GM10266 (cell line): Measurements from ENCODE around the gene OSGEP.

Source experiments
- DNase-seq: peaks from one replicate; pipeline ENCODE4 v3.0.0; 2012; ENCODE audit errors: extremely low spot score
- TF ChIP-seq, protein P1 (sequence below): IDR thresholded peaks from 2 replicates; pipeline ENCODE4 v1.5.1; 2012; ENCODE audit warnings: mild to moderate bottlenecking, low read depth; ENCODE audit not compliant: control insufficient read depth, insufficient read depth; ENCODE audit errors: missing control alignments

The OSGEP gene

DNA sequence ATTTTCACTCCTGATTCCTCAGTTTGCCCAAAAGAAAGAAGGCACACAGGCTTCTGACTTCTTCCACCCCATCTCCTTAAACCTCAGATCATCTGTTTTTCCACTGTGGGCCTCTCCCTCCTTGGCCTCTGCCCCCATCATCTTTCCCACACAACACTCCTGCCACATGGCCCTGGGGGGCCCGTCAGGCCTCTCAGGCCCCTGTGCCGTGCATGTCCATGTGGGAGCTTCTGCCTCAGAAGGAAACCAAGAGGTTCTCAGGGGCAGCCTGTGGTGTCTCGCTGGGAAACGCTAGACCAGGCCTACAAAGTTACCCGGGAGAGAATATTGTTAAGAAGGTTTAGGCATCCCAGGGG is 26.6 kb downstream of the OSGEP start:
- TF ChIP-seq, protein P1, sequence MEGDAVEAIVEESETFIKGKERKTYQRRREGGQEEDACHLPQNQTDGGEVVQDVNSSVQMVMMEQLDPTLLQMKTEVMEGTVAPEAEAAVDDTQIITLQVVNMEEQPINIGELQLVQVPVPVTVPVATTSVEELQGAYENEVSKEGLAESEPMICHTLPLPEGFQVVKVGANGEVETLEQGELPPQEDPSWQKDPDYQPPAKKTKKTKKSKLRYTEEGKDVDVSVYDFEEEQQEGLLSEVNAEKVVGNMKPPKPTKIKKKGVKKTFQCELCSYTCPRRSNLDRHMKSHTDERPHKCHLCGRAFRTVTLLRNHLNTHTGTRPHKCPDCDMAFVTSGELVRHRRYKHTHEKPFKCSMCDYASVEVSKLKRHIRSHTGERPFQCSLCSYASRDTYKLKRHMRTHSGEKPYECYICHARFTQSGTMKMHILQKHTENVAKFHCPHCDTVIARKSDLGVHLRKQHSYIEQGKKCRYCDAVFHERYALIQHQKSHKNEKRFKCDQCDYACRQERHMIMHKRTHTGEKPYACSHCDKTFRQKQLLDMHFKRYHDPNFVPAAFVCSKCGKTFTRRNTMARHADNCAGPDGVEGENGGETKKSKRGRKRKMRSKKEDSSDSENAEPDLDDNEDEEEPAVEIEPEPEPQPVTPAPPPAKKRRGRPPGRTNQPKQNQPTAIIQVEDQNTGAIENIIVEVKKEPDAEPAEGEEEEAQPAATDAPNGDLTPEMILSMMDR = no peak
- DNase-seq = no peak

DNA sequence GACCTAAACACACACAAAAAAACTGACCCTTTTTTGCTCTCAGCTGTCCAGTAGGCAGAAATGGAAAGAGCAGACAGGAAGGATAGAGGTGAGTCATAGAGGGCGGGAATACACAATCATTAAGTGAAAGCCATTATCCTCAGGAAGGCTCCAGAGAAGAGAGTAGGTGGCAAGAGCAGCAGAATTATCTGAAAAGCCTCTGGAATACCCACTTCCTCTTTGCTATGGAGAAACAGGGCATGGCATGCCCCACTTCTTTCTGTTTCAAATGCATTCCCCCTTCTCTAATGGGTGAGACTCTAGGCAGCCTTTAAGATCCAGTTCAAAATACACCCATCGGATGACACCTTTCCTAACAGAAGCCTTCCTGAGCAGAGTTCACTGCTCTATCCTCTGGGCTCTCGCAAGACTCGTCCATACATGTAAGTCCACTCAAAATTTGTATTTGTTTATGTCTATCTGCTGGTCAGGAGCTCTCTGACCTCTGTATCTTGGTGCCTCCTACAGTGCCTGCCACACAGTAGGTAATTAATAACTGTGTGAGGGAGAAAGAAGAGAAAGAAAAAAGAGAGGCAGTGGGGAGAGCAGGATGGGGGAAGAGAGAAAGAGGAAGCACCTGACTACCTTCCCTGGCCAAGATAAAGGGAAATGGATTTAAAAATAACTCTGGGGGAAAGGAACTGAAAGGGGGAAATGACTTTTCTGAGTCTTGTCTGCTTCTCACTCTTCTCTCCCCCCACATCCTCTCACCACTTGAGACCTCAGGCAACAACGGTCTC is 27.2 kb downstream of the OSGEP start:
- peak; percentile 76 for DNase-seq

DNA sequence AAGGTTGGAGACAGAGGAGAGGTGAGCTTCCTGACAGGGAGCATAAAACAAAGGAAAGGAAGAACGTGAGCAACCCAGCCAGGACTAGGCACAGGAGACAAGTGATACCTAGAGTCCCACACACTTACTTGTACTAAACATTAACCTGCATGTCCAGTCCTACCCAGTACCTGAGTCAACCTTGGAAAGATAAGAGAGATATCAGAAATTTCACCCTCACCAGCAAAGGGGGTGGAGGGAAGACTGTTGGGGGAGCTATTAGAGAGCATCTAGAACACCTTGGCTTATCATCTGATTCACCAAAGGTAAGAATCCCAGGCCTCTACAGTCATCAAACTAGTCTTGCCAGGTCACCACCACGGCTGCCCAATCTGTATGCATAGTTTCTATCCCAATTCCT is 29.8 kb downstream of the OSGEP start:
- TF ChIP-seq, protein P1 = no peak
- no peak for DNase-seq

More for the DNA sequence above, 27.2 kb downstream of the OSGEP start:
- TF ChIP-seq, protein P1 = no peak

DNA sequence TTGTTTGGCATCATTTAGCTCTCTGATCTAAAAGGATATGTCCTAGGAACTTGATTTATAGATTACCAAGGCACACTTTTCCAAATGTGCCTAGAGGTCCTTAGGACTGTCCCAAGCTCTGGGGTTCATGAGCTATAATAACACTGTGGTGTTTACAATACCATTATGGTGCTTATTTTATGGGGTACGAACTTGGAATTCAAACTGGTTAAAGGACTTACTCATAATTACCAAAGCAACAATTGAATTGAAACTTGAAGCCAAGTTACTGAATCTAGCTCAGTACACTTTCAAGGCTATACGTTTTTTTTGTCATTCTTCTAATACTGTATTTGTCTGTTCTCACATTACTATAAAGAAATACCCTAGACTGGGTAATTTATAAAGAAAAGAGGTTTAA is 31.7 kb downstream of the OSGEP start:
- DNase-seq = no peak
- TF ChIP-seq, protein P1 = no peak

DNA sequence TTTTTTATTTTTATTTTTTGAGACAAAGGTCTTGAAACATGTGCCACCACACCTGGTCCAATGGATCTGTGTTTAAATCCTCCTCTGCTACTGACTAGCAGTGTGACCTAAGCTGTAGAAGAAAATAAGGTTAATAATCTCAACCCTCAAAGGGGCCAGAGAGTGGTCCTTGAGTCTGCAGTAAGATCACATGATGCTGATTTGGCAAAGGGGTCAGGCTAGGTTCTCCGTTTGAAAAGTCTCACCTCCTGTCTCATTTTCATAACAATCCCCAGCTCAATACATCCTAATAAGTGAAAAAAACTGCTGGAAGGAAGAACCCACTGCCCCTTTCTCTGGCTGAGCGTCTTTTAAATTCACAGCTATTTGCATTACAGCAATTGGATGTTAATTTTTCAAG is 33.3 kb downstream of the OSGEP start:
- DNase-seq = no peak
- TF ChIP-seq, protein P1 = no peak

DNA sequence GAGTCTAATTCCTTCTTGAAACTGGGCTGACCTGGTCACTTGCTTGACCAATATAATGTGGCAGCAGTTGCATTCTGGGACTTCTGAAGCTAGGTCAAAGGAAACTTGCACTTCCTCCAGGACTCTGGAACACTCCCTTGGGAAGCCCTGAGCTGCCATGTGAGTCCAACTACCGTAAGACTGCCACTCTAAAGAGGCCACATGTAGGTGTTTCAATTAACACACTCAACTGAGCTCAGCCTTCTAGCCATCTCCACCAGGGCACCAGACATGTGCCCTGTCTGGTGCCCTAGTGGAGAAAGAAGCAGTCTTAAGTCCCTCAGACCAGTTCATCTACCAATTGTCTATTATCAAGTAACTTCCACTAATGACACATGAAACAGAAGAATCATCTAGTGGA is 35.2 kb downstream of the OSGEP start:
- TF ChIP-seq, protein P1 = no peak
- DNase-seq = no peak

DNA sequence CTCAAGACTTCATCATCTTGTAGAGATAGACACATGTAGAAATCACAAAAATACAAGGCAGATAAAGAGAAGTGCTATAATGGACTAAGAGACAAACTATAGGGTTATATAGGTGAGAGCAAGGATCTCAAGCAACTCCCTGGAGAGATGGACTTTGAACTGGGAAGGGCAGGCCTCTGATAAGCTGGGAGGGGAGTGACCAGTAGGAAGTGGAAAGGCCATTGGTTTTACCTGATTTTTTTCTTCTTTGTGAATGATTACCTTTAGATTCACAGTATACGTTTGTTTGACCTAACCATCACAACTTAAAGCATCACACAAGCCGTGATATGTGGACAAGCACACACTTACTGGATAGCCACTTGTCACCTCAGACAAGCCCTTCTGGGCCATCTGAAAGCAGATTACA is 36.1 kb downstream of the OSGEP start:
- TF ChIP-seq, protein P1 = no peak
- DNase-seq = no peak
